Kidney (tissue), 14 donors: Measurements from ENCODE around the gene DUSP16. TPM values are rescaled to one million over a fixed set of nuclear protein-coding genes. Genes with fewer than 3 reads are reported as not detected.

Experiments
- DNase-seq, 5 donors: peaks; one replicate each; pipeline ENCODE4 v3.0.0-alpha.2; 2013 to 2020
- FAIRE-seq: peaks from 2 replicates; lab custom pipeline; 2012; peaks lifted over from hg19 to GRCh38; lab: Jason Lieb, UNC
- H3K27ac ChIP-seq, 2 donors: one replicate each; pipeline ENCODE4 v1.7.0; 2013; ENCODE audit warnings: low read depth in 2 of 2, low read length in 2 of 2, inconsistent platforms in 1 of 2
- H3K27me3 ChIP-seq: one replicate; pipeline ENCODE4 v1.7.1; 2013; ENCODE audit warnings: low read length, inconsistent platforms; ENCODE audit not compliant: control insufficient read depth, insufficient read depth
- H3K36me3 ChIP-seq, 3 donors: one replicate each; pipeline versions ENCODE4 v1.7.0 to v1.7.1; 2013; ENCODE audit warnings: low read length in 3 of 3, control low read depth in 1 of 3, inconsistent platforms in 1 of 3; ENCODE audit not compliant: insufficient read depth in 3 of 3, control insufficient read depth in 2 of 3
- H3K4me1 ChIP-seq, 3 donors: one replicate each; pipeline versions ENCODE4 v1.7.0 to v1.7.1; 2013; ENCODE audit warnings: low read length in 3 of 3, inconsistent platforms in 1 of 3, low read depth in 1 of 3; ENCODE audit not compliant: control insufficient read depth in 2 of 3, insufficient read depth in 2 of 3
- H3K4me3 ChIP-seq, 3 donors: one replicate each; pipeline versions ENCODE4 v1.7.0 to v1.8.1; 2013; ENCODE audit warnings: low read length in 3 of 3, control low read depth in 1 of 3, inconsistent platforms in 1 of 3
- H3K9ac ChIP-seq, 3 donors: one replicate each; pipeline versions ENCODE4 v1.7.0 to v1.7.1; 2013; ENCODE audit warnings: low read length in 3 of 3, control low read depth in 1 of 3, inconsistent platforms in 1 of 3
- H3K9me3 ChIP-seq, 3 donors: one replicate each; pipeline versions ENCODE4 v1.7.0 to v1.7.1; 2013; ENCODE audit warnings: low read length in 3 of 3, control low read depth in 1 of 3, inconsistent platforms in 1 of 3; ENCODE audit not compliant: control insufficient read depth in 2 of 3, insufficient read depth in 1 of 3
- intact Hi-C: fragments of 100-400 bp; cut with DNase I; formaldehyde crosslinking; loops from one replicate; pipeline ENCODE4 v1.11.1; 2022
- polyA plus RNA-seq: library from polyadenylated mRNA; stranded (reverse); fragments of 350-450 nt; fragmentation: Illumina TruSeq; extraction: RNeasy Lipid Tissue Mini Kit (QIAGEN cat#74804); gene quantifications from one replicate; pipeline ENCODE4 v1.2.3, GENCODE V29; 2014; ENCODE audit warnings: low read depth, low replicate concordance; ENCODE audit not compliant: insufficient read depth
- total RNA-seq: library from RNA; stranded (reverse); fragmentation: NEBNext Ultra II Directional; extraction: Animal tissue kit (Norgen Biotek cat#: 25700); gene quantifications from one replicate; pipeline ENCODE4 v1.2.1, GENCODE V29; 2021
- TF ChIP-seq, protein P1 (sequence below): IDR thresholded peaks from 3 replicates; pipeline ENCODE4 v1.5.1; 2012; ENCODE audit warnings: mild to moderate bottlenecking, moderate library complexity, borderline replicate concordance; ENCODE audit not compliant: insufficient read depth; ENCODE audit errors: extremely low read depth
- donor health status: control.
- donor health status: control.
- donor health status: control.
- donor health status: control.
- donor health status: control.
- donor health status: DM: yes; HTN: yes; CAD: no.
- donor health status: Normal renal cell carcinoma (clear cell type).

Gene DUSP16
- total and polyA plus RNA-seq, 2 donors from 2014 or later: 6.6 to 27.4 TPM

DNA sequence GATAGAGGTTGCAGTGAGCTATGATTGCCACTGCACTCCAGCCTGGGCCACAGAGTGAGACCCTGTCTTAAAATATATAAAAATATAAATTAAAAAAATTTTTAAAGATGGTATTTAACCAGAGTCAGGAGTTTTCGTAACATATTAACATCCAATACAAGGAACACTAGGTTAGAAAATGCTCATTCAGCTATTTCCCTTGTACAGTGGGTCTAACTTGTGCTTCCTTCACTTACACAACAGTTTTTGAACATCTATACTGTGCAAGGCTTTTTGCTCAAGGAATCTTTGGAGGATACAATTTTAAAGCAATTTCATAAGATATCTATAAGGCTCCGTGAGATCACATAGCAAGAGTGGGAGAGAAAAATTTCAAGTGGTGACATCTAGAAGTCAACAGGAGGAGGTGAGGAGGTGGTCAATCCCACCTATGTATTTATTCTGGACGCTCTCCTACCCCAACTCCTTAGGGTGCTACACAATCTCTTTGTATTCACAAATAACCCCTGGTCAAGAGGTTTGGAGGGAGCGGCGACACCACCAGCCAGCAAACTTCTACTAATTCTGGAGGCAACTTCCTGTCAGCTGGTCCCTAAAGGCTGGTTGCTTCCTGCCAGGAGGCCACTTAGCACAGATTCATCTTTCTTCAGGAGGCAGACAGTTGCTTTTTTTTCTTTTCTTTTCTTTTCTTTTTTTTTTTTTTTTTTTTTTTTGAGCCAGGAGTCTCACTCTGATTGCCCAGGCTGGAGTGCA, 22.2 kb downstream of the DUSP16 start:
- Histone ChIP-seq H3K27ac (no peak overlapping the region), H3K27me3 (no peaks in the 10 kb centered on the region), H3K9ac (no peak overlapping the region), H3K9me3 (no peaks in the 10 kb centered on the region), H3K4me1 (peaks cover 0 to 4% (median 0%) of the 10 kb centered on the region in 3 donors), H3K36me3 (no peaks in the 10 kb centered on the region), H3K4me3 (no peak overlapping the region)
- DNase-seq (peak in 1 of 5 donors; percentile 29), FAIRE-seq (no peak)
- intact Hi-C loops: no loop called here
- TF ChIP-seq, protein P1, sequence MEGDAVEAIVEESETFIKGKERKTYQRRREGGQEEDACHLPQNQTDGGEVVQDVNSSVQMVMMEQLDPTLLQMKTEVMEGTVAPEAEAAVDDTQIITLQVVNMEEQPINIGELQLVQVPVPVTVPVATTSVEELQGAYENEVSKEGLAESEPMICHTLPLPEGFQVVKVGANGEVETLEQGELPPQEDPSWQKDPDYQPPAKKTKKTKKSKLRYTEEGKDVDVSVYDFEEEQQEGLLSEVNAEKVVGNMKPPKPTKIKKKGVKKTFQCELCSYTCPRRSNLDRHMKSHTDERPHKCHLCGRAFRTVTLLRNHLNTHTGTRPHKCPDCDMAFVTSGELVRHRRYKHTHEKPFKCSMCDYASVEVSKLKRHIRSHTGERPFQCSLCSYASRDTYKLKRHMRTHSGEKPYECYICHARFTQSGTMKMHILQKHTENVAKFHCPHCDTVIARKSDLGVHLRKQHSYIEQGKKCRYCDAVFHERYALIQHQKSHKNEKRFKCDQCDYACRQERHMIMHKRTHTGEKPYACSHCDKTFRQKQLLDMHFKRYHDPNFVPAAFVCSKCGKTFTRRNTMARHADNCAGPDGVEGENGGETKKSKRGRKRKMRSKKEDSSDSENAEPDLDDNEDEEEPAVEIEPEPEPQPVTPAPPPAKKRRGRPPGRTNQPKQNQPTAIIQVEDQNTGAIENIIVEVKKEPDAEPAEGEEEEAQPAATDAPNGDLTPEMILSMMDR: no peak

DNA sequence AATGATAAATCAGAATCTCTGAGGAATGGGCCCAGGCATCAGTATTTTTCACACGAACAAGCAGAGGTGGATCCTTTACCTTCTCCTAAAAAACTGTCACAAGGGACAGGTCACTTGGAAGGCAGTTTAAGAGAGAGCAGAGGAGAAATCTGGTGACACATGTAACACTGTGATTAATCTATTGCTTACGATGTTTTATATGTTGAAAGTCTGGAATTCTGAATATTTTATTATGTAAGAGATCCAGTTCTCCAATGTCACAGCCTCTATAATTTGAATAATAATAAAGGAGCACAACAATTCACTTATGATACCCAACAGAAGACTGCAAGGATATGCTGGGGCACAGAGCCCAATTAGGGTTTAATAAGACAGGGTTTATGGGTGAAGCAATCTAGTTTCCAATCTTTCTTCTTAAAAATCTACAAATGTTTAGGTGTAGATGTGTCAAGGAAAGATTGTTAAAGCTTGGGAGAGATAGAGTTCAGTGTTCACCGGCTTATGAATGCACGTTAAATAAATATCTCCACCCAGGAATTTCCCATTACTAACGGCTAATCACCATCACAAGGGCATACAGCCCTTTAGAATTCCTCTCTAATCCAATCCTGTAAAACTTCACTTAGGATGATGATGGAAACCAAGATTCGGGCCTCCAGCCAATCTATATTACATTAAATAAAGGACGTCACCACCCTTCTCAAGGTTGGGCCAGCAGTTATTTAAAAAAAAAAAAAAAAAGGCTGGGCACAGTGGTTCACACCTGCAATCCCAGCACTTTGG, 23.4 kb downstream of the DUSP16 start:
- no peaks in the 10 kb centered on the region for H3K27me3 ChIP-seq
- H3K9ac ChIP-seq: no peak overlapping the region
- peaks cover 0 to 4% (median 1%) of the 10 kb centered on the region in 3 donors for H3K4me1 ChIP-seq
- FAIRE-seq (no peak), DNase-seq (no peak)
- H3K4me3 ChIP-seq: no peak overlapping the region
- TF ChIP-seq, protein P1: no peak
- no peaks in the 10 kb centered on the region for H3K9me3 ChIP-seq
- H3K27ac ChIP-seq: no peak overlapping the region
- intact Hi-C loops: no loop called here
- no peaks in the 10 kb centered on the region for H3K36me3 ChIP-seq

DNA sequence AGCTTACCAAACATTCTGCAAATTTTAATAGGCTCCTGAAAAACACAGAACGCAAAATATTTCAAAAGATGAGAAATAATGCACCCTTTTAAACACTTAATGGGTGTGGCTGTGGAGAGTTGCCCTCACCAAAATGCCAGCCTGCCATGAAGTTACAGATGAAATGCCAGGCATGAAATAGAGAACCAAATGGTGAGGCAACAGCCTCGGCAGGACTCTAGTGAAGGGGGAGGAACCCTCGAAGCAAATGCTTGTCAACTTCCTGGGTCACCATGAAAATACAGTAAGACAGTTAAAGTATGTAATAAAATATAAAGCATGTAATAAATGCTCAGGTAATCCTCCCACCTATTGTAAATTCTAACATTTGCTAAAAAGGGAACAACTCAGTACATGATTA, 24.1 kb downstream of the DUSP16 start:
- intact Hi-C loops: no loop called here

More for the DNA sequence above, 24.1 kb downstream of the DUSP16 start:
- H3K27me3 ChIP-seq: no peaks in the 10 kb centered on the region
- no peak overlapping the region for H3K27ac ChIP-seq
- H3K4me1 ChIP-seq: peaks cover 0 to 9% (median 5%) of the 10 kb centered on the region in 3 donors
- no peaks in the 10 kb centered on the region for H3K36me3 ChIP-seq
- no peak overlapping the region for H3K4me3 ChIP-seq
- TF ChIP-seq, protein P1: no peak
- DNase-seq (no peak), FAIRE-seq (no peak)
- no peak overlapping the region for H3K9ac ChIP-seq
- no peaks in the 10 kb centered on the region for H3K9me3 ChIP-seq
